ENCODE measurements around the gene C1QTNF9. TPM values are rescaled to one million over a fixed set of nuclear protein-coding genes. Genes with fewer than 3 reads are reported as not detected.
"Not testable (repeated sequence)": the region's sequence is repeated elsewhere in the genome, so short reads cannot be mapped to it uniquely, and the experiment has no call there.

C1QTNF9 gene
- total RNA-seq, 3 donors from 2014 or later: not detected

GRCh38 chr13:24322470-24322869 is 13.1 kb downstream of the C1QTNF9 start:
- H3K4me3 Mint-ChIP-seq; ATAC-seq; H3K4me1 Mint-ChIP-seq (ENCODE audit: low read depth); DNase-seq; H3K9me3 Mint-ChIP-seq; H3K36me3 Mint-ChIP-seq (ENCODE audit: insufficient read depth): not testable (repeated sequence)
- H3K27me3 Mint-ChIP-seq (ENCODE audit: low read depth): peaks cover 39% of the 10 kb centered on the region

DNA sequence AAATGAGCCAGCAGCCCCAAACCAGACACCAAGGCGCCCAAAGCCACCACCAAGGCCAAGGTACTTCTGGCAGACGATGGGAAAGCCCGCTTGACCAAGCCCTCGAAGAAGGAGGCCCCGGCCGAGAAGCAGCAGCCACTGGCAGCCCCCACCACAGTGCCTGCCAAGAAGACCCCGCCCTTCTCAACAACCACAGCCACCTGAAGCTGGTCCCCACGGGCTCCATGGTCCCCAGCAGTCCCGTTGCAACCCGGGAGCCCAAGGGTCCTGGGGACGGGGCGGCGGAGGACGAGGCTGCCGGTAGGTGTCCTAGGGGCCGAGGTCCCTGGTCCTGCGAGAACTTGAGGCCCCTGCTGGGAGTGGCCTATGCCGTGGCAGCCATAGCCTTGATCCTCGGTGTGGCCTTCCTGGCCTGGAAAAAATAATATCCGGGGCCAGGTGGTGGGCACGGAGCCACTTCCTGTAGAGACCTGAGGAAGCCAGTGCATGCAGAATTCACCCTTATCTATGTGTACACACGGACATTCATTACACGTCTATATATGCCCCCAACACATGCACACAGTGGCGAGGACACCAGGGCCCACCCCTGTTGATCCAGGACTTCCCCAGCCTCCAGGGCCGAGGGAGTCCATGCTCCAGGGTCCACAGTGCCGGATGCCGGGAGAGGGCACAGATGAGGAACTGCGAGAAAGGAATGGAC is 13.8 kb downstream of the C1QTNF9 start:
- ATAC-seq: no peak
- H3K36me3 Mint-ChIP-seq (ENCODE audit: insufficient read depth): no peaks in the 10 kb centered on the region
- no peaks in the 10 kb centered on the region for H3K9me3 Mint-ChIP-seq
- no peaks in the 10 kb centered on the region for H3K4me1 Mint-ChIP-seq (ENCODE audit: low read depth)
- H3K4me3 Mint-ChIP-seq: no peak overlapping the region
- H3K27me3 Mint-ChIP-seq (ENCODE audit: low read depth): peaks cover 39% of the 10 kb centered on the region
- DNase-seq: no peak

GRCh38 chr13:24323739-24324075 is 14.3 kb downstream of the C1QTNF9 start:
- H3K4me1 Mint-ChIP-seq (ENCODE audit: low read depth): no peaks in the 10 kb centered on the region
- DNase-seq: no peak
- no peaks in the 10 kb centered on the region for H3K9me3 Mint-ChIP-seq
- H3K36me3 Mint-ChIP-seq (ENCODE audit: insufficient read depth): no peaks in the 10 kb centered on the region
- no peak for ATAC-seq
- H3K27me3 Mint-ChIP-seq (ENCODE audit: low read depth): peaks cover 44% of the 10 kb centered on the region
- H3K4me3 Mint-ChIP-seq: no peak overlapping the region

GRCh38 chr13:24327598-24327997 is 18.2 kb downstream of the C1QTNF9 start:
- H3K4me3 Mint-ChIP-seq; H3K9me3 Mint-ChIP-seq; H3K4me1 Mint-ChIP-seq (ENCODE audit: low read depth); ATAC-seq; DNase-seq; H3K36me3 Mint-ChIP-seq (ENCODE audit: insufficient read depth): not testable (repeated sequence)
- peaks cover 54% of the 10 kb centered on the region for H3K27me3 Mint-ChIP-seq (ENCODE audit: low read depth)

GRCh38 chr13:24328145-24328544 is 18.8 kb downstream of the C1QTNF9 start:
- H3K9me3 Mint-ChIP-seq: peaks cover 4% of the 10 kb centered on the region
- DNase-seq (no peak), ATAC-seq (peak; percentile 51 to 56)
- H3K4me3 Mint-ChIP-seq: no peak overlapping the region
- H3K27me3 Mint-ChIP-seq (ENCODE audit: low read depth): peaks cover 51% of the 10 kb centered on the region
- no peaks in the 10 kb centered on the region for H3K4me1 Mint-ChIP-seq (ENCODE audit: low read depth)
- no peaks in the 10 kb centered on the region for H3K36me3 Mint-ChIP-seq (ENCODE audit: insufficient read depth)

DNA sequence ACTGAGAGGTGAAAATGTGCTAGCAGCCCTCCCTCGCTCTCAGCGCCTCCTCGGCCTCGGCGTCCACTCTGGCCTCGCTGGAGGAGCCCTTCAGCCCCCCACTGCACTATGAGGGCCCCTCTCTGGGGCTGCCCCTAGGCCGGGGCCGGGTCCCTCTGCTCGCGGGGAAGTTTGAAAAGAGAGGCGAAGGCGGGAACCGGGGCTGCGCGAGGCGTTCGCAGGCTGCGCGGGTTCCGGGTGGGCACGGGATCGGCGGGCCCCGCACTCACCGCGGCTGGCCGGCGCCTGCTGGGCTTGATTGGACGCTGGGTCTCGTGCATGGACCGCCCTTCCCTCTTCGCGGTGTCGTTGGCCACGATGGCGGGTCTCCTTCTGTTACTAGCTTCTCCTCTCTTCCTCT is 29.3 kb downstream of the C1QTNF9 start:
- no peak overlapping the region for H3K4me3 Mint-ChIP-seq
- no peak for DNase-seq
- H3K36me3 Mint-ChIP-seq (ENCODE audit: insufficient read depth): no peaks in the 10 kb centered on the region

GRCh38 chr13:24339937-24340607 is 30.7 kb downstream of the C1QTNF9 start:
- ATAC-seq: no peak
- Mint-ChIP-seq H3K9me3 (no peaks in the 10 kb centered on the region), H3K27me3 (ENCODE audit: low read depth) (peaks cover 4% of the 10 kb centered on the region), H3K4me3 (no peak overlapping the region), H3K4me1 (ENCODE audit: low read depth) (no peaks in the 10 kb centered on the region), H3K36me3 (ENCODE audit: insufficient read depth) (no peaks in the 10 kb centered on the region)
- DNase-seq: no peak

More for the DNA sequence above, 29.3 kb downstream of the C1QTNF9 start:
- H3K9me3 Mint-ChIP-seq: no peaks in the 10 kb centered on the region
- no peaks in the 10 kb centered on the region for H3K4me1 Mint-ChIP-seq (ENCODE audit: low read depth)
- peaks cover 8% of the 10 kb centered on the region for H3K27me3 Mint-ChIP-seq (ENCODE audit: low read depth)
- ATAC-seq: no peak

DNA sequence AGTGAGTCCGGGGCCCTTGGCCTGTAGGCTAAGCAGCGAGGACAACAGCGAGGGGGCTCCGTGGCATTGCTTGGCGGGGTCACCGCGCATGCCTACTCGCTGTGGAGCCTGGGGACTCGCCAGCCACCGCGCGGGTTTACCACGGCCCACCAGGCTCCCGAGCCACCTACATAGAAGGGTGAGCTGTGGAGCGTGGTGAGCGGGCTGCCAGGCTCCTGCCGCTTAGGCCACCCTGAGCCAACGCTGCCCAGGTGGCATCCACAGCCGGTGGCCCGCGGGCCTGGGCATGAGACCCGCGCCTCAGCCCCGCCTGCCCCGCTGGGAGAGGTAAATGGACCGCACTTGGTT is 31.2 kb downstream of the C1QTNF9 start:
- no peak for ATAC-seq
- Mint-ChIP-seq H3K4me1 (ENCODE audit: low read depth) (no peaks in the 10 kb centered on the region), H3K9me3 (no peaks in the 10 kb centered on the region), H3K4me3 (no peak overlapping the region), H3K27me3 (ENCODE audit: low read depth) (peaks cover 4% of the 10 kb centered on the region), H3K36me3 (ENCODE audit: insufficient read depth) (no peaks in the 10 kb centered on the region)
- DNase-seq: no peak

DNA sequence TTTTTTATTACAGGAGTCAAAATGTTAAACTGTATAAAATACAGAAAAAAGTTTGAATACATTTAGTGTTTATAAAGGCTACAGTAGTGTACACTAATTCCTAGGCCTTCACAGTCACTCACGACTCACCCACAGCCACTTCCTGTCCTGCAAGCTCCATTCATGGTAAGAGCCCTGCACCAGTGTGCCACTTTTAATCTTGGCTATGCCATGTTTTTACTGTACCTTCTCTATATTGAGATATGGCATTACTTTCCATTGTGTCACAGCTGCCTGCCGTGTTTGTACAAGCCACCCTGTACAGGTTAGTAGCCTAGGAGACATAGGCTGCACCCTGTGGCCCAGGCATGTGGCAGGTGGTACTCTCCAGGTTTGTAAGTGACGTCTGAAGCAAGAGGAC is 32.1 kb downstream of the C1QTNF9 start:
- DNase-seq: no peak
- Mint-ChIP-seq H3K36me3 (ENCODE audit: insufficient read depth) (no peaks in the 10 kb centered on the region), H3K27me3 (ENCODE audit: low read depth) (peaks cover 4% of the 10 kb centered on the region), H3K4me3 (no peak overlapping the region), H3K9me3 (no peaks in the 10 kb centered on the region), H3K4me1 (ENCODE audit: low read depth) (no peaks in the 10 kb centered on the region)
- ATAC-seq: no peak

- no peak overlapping the region for H3K4me3 Mint-ChIP-seq
- no peaks in the 10 kb centered on the region for H3K4me1 Mint-ChIP-seq (ENCODE audit: low read depth)
- DNase-seq: no peak
- no peaks in the 10 kb centered on the region for H3K9me3 Mint-ChIP-seq
- no peak for ATAC-seq
- H3K36me3 Mint-ChIP-seq (ENCODE audit: insufficient read depth): no peaks in the 10 kb centered on the region
- H3K27me3 Mint-ChIP-seq (ENCODE audit: low read depth): peaks cover 1% of the 10 kb centered on the region
Observed at GRCh38 chr13:24348385-24348784, 39.0 kb downstream of the C1QTNF9 start.

DNA sequence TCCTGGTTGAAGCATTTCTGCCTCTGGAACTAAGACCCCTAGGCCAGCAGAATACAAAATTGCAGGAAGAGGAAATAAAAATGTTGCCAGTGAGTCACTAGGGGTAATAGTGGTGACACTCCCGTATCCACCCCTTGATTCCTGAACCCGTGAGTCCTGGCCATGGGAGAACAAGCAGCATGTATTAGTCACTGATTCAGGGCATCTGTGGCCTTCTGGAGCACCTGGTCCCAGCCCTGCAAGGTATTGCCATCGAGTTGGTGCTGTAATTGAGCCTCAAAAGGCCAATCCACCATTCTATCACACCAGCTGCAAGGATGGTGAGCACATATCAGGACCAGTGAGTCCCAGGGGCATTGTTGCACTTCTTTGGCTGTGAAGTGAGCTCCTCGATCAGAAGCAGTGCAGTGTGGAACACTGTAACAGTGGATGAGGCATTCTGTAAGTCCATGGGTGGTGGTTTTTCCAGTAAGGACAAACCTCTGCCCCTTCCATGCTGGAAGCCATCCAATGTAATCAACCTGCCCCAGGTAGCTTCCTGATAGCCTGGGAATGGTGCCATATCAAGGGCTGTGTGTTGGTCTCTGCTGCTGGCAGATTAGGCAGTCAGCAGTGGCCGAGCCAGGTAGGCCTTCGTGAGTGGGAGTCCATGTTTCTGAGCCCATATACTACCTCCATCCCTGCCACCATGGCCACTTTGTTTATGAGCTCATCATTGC is 39.6 kb downstream of the C1QTNF9 start:
- DNase-seq: no peak
- no peak for ATAC-seq
- peaks cover 1% of the 10 kb centered on the region for H3K27me3 Mint-ChIP-seq (ENCODE audit: low read depth)
- H3K9me3 Mint-ChIP-seq: no peaks in the 10 kb centered on the region
- no peaks in the 10 kb centered on the region for H3K4me1 Mint-ChIP-seq (ENCODE audit: low read depth)
- H3K4me3 Mint-ChIP-seq: no peak overlapping the region
- H3K36me3 Mint-ChIP-seq (ENCODE audit: insufficient read depth): no peaks in the 10 kb centered on the region

GRCh38 chr13:24349778-24350664 is 40.6 kb downstream of the C1QTNF9 start:
- not testable (repeated sequence) for ATAC-seq; DNase-seq; H3K4me1 Mint-ChIP-seq (ENCODE audit: low read depth); H3K9me3 Mint-ChIP-seq; H3K4me3 Mint-ChIP-seq; H3K36me3 Mint-ChIP-seq (ENCODE audit: insufficient read depth); H3K27me3 Mint-ChIP-seq (ENCODE audit: low read depth)

DNA sequence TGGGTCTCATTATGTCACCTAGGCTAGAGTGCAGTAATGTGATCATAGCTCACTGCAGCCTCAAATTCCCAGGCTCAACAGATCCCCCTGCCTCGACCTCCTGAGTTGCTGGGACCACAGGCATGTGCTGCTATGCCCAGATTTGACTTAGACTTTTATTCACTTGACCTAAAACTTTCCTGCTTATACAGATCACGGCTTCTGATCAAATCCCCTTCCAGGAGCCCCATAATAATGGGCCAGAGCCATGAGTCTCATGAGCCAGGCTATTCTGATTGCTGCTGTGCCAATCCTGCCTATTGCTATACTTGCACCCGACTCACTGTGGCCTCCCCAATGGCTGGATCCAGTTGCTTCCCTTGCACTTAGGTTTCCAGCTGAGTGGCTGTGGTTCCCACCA is 42.0 kb downstream of the C1QTNF9 start:
- H3K27me3 Mint-ChIP-seq (ENCODE audit: low read depth): no peaks in the 10 kb centered on the region
- no peaks in the 10 kb centered on the region for H3K4me1 Mint-ChIP-seq (ENCODE audit: low read depth)
- no peak overlapping the region for H3K4me3 Mint-ChIP-seq
- DNase-seq (no peak), ATAC-seq (no peak)
- no peaks in the 10 kb centered on the region for H3K9me3 Mint-ChIP-seq
- H3K36me3 Mint-ChIP-seq (ENCODE audit: insufficient read depth): no peaks in the 10 kb centered on the region

DNA sequence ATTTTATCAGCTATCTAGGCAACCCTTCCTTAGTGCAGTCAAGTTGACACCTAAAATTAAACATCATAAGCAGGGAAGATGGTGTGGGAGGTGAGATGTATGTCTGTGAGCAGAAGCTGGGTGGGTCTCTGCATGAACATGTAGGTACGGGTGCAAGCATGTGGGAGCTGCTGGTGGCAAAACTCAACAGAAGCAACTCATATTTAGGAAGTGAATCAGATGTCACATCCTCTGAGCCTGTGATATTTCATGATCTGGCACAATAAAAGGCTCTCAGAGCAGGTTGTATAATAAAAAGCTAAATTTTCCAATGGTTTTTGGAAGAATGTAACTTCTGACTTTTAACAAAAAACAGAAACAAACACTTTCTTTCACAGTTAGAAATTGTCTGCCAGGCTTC is 44.4 kb downstream of the C1QTNF9 start:
- ATAC-seq: no peak
- Mint-ChIP-seq H3K27me3 (ENCODE audit: low read depth) (no peaks in the 10 kb centered on the region), H3K9me3 (no peaks in the 10 kb centered on the region), H3K4me3 (no peak overlapping the region), H3K36me3 (ENCODE audit: insufficient read depth) (no peaks in the 10 kb centered on the region), H3K4me1 (ENCODE audit: low read depth) (no peaks in the 10 kb centered on the region)
- no peak for DNase-seq
